ENCODE data around the gene NFATC1.
"Not testable (repeated sequence)": the region's sequence is repeated elsewhere in the genome, so short reads cannot be mapped to it uniquely, and the experiment has no call there.

Gene NFATC1

GRCh38 chr18:79493801-79494211, 98.1 kb downstream of the NFATC1 start:
- no peak for DNase-seq

GRCh38 chr18:79494936-79495335, 99.2 kb downstream of the NFATC1 start:
- DNase-seq: no peak

- DNase-seq: no peak
Observed at GRCh38 chr18:79495591-79496071, 99.9 kb downstream of the NFATC1 start.

- DNase-seq: no peak
Observed at GRCh38 chr18:79496237-79496977, 100.7 kb downstream of the NFATC1 start.

GRCh38 chr18:79496978-79497637, 101.4 kb downstream of the NFATC1 start:
- no peak for DNase-seq

- DNase-seq: no peak
Observed at GRCh38 chr18:79497638-79498081, 101.9 kb downstream of the NFATC1 start.

- DNase-seq: no peak
Observed at GRCh38 chr18:79498662-79499061, 102.9 kb downstream of the NFATC1 start.

- no peak for DNase-seq
Observed at GRCh38 chr18:79501006-79501405, 105.3 kb downstream of the NFATC1 start.

- no peak for DNase-seq
Observed at GRCh38 chr18:79502782-79503181, 107.1 kb downstream of the NFATC1 start.

GRCh38 chr18:79503406-79503805, 107.7 kb downstream of the NFATC1 start:
- DNase-seq: no peak

GRCh38 chr18:79504034-79504433, 108.3 kb downstream of the NFATC1 start:
- DNase-seq: no peak

- not testable (repeated sequence) for DNase-seq
Observed at GRCh38 chr18:79504495-79504894, 108.8 kb downstream of the NFATC1 start.

- not testable (repeated sequence) for DNase-seq
Observed at GRCh38 chr18:79505465-79505864, 109.7 kb downstream of the NFATC1 start.

GRCh38 chr18:79506191-79507075, 110.7 kb downstream of the NFATC1 start:
- DNase-seq: no peak

GRCh38 chr18:79507076-79507545, 111.4 kb downstream of the NFATC1 start:
- DNase-seq: no peak

- no peak for DNase-seq
Observed at GRCh38 chr18:79507546-79508480, 112.1 kb downstream of the NFATC1 start.

- DNase-seq: no peak
Observed at GRCh38 chr18:79508565-79509535, 113.1 kb downstream of the NFATC1 start.

GRCh38 chr18:79509536-79509930, 113.8 kb downstream of the NFATC1 start:
- DNase-seq: no peak

GRCh38 chr18:79510046-79510685, 114.4 kb downstream of the NFATC1 start:
- no peak for DNase-seq

GRCh38 chr18:79510731-79511241, 115.1 kb downstream of the NFATC1 start:
- no peak for DNase-seq

Measured in activated CD4-positive, alpha-beta T cell treated with anti-CD3 and anti-CD28 coated beads for 48 hours (primary cell).